ENCODE data around the gene LPAR3.
"Not testable (repeated sequence)": the region's sequence is repeated elsewhere in the genome, so short reads cannot be mapped to it uniquely, and the experiment has no call there.

DNA sequence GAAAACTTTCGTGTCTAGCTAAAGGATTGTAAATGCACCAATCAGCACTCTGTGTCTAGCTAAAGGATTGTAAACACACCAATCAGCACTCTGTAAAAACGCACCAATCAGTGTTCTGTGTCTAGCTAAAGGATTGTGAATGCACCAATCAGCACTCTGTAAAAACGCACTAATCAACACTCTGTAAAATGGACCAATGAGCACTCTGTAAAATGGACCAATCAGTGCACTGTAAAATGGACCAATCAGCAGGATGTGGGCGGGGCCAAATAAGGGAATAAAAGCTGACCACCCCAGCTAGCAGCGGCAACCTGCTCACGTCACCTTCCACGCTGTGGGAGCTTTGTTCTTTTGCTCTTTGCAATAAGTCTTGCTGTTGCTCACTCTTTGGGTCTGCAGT is 9.7 kb upstream of the LPAR3 start:
- TF ChIP-seq CTCF (IDR thresholded peaks at IDR 0.05; ENCODE audit: insufficient read depth, low read length, poor library complexity, severe bottlenecking); EZH2phosphoT487 (conservative IDR thresholded peaks at IDR 0.05; ENCODE audit: low read length): not testable (repeated sequence)

Measured in SU-DHL-6 (cell line).